ENCODE measurements around the gene WWP2.
"Not testable (repeated sequence)": the region's sequence is repeated elsewhere in the genome, so short reads cannot be mapped to it uniquely, and the experiment has no call there.

Gene WWP2

DNA sequence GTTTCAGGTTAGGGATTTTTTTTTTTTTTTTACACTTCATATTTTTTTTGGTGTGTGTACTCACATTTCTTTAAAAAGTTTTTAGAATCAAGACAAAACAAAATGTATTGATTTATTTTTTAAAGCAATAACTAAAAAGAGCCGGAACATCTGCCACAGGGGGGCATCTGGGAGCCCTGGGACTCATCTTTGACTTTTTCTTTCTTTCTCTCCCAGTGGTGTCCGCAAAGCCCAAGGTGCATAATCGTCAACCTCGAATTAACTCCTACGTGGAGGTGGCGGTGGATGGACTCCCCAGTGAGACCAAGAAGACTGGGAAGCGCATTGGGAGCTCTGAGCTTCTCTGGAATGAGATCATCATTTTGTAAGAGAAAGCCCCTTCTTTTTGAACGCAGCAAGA is 36.3 kb downstream of the WWP2 start:
- DNase-seq, result no peak

DNA sequence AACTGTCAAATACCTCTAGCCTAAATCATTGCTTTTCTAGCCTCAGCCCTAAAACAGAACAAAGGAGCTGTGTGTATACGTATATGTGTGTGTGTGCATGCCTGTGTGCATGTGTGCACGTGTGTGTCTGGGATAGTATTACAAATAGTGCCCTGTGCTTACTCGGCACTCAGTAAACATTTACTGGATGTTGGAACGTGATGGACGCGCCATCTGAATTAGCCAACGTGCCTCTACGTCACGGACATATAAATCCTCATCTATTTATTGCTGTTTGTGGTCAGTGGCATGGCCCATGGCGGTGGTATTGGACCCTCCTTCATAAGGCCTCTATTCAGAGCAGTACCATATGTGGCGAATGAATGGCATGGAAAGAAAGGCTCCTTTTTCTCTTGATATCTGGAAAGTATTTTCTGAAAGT is 37.5 kb downstream of the WWP2 start:
- no peak for DNase-seq

DNA sequence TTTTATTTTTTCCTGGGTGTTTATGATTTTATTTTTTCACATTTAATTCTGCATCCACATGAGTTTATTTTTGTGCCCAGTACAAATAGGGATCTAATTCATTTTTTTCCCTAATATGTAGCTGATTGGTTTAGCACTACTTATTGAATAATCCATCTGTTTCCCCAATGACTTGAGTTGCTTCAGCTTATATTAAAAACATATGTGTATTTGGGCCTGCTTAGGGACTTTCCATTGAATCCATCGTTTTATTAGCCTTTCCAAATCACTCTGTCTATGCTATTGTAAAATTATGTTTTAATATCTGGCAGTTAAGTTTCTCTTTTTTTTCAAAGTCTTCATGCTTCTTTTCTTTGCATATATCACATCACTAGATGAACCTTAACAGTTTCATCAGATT is 42.2 kb downstream of the WWP2 start:
- no peak for DNase-seq

DNA sequence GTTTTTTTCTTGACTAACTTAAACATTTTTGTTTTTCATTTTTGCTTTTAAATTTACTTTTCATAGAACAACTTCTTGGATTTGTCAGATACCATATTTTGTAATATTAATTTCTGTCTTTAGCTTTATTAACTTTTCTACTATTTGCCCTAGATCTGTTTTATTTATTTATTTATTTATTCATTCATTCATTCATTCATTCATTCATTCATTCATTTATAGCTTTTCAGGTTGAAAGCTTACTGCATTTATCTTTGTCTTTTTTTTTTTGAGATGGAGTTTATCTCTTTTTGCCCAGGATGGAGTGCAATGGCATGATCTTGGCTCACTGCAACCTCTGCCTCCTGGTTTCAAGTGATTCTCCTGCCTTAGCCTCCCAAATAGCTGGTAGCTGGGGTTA is 44.6 kb downstream of the WWP2 start:
- not testable (repeated sequence) for DNase-seq

DNA sequence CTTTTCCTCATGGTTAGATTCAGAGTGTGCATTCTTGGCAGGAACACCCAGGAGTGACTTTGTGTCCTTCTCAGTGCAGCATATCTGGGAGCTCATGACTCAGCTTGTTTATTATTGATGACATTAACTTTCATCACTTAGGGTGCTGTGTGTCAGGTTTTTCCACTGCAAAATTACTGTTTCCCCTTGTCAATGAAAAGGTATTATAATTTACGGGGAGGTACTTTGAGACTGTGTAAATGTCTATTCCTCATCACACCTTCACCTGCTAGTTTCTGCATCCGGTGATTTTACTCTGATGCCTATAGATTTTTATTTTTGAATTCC is 50.5 kb downstream of the WWP2 start:
- no peak for DNase-seq

DNA sequence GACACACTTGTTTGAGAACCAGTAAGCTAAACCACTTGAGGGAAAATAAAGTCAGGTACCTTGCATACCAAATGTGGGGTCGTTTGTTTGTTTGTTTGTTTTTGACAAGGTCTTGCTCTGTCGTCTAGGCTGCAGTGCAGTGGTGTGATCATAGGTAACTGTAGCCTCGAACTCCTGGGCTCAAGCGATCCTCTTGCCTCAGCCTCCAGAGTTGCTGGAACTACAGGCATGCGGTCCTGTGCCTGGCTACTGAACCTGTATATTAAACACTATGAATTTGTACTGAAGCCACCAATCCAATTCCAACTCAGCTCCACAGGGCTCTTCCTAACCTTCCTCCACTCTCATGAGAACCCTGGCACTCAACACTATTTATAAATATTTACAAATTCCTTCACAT is 51.9 kb downstream of the WWP2 start:
- no peak for DNase-seq

DNA sequence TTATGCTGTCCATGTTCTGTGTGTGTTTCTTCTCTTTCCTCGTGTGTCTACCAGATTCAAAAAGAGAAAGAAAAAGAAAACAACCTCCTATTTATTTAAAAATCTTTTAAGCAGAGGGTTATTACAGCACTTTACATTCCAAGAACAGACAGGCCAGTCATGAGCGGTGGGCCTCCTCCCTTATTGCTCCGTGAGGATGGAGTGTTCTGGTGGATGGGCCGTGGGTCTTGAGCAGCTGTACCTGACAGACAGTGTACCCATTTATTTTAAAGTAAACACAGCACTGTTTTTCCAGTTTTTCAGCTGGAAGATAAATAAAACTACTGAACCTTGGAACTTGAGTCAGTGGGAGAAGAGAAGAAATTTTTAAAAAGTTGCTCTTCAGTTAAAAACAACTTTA is 52.4 kb downstream of the WWP2 start:
- no peak for DNase-seq

DNA sequence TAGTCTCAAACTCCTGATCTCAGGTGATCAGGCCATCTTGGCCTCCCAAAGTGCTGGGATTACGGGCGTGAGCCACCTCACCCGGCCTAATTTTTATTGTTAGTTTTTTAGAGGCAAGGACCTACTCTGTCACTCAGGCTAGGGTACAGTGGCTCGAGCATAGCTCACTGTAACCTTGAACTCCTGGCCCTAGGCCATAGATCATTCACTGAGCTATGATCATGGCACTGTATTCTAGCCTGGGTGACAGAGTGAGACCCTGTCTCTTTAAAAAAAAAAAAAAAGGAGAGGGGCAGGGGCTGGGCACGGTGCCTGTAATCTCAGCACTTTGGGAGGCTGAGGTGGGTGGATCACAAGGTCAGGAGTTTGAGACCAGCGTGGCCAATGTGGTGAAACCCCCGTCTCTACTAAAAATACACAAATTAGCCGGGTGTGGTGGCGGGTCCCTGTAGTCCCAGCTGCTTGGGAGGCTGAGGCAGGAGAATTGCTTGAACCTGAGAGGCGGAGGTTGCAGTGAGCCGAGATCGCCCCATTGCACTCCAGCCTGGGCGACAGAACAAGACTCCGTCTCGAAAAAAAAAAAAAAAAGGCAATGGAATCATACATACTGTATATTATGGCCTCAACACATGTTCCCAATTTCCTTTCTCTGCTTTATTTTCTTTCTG is 53.2 kb downstream of the WWP2 start:
- DNase-seq, result not testable (repeated sequence)

DNA sequence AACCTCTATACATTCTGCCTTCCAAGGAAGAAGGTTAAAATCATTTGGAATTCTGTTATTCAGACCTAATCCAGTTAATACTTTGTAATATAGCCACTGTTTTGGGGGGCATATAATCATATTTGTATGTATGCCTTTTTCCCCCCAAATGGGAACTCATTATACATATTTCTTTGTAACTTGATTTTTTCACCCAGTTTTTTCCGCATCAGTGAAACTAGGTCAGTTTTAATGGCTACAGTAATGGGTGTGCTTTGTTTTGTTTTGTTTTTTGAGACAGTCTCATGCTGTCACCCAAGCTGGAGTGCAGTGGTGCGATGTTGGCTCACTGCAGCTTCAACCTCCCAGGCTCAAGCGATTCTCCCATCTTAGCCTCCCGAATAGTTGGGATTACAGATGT is 54.9 kb downstream of the WWP2 start:
- no peak for DNase-seq

DNA sequence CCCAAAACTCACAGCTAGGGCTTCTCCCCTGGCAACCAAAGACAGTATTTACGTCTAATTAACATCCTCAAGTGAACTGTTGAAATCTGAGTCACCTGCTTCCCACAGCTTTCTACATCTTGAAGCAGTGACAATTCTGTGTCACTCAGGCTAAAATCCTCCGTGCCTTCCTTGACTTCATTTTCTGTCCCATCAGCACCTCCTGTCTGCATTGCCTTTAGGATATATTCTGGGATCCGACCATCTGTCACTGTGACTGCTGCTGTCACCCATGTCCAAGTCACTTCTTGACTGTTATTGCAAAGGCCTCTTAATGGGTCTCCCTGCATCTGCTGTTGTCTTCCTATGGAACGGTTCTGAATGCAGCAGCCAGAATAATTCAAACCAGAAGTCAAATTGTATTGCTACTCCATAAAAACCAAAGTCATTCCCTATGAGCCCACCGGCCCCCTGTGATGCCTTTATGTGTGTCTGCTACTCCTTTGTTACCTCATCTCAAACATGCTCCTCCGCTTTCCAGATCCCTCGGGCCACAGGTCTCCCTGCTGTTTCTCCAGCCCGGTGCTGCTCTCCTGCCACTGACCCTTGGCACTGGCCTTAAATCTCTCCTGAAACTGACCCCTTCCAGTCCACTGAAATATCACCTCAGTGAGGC is 56.9 kb downstream of the WWP2 start:
- DNase-seq, result no peak

DNA sequence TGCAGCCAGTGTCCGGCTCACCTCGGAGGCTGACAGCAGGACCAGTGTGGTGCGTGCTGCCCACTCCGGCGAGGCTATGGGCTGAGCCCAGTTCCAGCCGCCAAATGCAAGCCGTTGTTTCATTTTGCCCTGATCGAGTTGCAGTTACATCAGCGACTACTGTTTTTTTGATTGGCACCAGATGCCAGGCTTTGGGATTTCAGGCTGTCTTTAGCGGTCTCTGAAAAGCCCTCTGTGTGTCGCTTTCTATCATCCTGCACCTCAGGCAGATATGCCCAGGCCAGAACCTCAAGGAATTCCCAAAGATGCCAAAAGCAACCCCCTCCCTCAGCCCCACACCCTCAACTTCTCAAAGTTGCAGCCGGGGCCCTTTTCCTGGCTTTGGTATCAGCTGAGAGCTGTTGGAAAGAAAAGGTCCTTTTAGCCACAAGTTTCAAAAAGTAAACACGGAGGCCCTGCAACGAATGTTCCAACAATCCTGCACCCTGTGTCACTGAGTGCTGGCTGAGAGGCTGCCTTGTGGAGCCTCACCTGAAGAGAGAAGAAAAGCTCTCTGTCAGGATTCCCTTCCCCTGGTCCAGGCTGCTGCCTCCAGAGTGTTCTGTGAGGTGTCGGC is 58.9 kb downstream of the WWP2 start:
- DNase-seq, result no peak

DNA sequence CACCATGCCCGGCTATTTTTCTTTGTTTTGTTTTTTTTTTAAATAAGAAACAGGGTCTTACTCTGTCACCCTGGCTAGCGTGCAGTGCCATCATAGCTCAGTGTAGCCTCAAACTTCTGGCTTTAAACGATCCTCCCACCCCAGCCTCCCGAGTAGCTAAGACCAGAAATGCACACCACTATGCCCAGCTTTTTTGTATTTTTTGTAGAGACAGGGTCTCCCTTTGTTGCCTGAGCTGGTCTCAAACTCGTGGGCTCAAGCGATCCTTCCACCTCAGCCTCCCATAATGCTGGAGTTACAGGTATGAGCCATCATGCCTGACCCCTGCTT is 59.7 kb downstream of the WWP2 start:
- DNase-seq, result no peak

DNA sequence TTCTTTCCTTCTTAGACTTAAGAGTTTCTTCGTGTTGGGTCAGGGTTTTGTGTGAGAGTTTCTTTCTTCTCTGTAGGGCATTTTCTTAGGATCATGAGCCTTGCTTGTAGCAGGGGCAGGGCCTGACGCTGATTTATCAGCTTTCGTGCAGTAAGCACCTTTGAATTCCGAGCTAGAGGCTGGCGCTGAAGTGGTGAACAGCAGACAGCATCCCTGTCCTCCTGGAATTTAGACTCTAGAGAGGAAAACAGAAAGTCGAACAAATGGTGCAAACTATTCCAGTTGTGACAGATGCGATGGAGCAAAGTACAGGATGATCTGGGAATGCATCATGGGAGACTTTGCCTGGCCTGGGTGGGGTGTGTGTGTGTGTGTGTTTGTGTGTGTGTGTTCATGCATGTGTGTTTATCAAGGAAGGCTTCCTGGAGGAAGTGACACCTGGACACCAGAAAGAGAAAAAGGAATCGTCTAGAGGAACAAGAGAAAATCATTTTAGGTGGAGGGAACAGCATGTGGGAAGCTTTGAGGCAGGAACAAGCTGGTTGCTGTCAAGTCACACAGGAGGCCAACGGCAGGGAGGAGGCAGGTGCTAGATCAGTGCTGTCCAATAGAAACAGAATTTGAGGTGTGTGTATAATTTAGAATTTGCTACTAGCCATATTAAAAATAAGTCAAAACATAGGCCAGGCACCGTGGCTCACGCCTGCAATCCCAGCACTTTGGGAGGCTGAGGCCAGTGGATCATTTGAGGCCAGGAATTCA is 60.2 kb downstream of the WWP2 start:
- no peak for DNase-seq

DNA sequence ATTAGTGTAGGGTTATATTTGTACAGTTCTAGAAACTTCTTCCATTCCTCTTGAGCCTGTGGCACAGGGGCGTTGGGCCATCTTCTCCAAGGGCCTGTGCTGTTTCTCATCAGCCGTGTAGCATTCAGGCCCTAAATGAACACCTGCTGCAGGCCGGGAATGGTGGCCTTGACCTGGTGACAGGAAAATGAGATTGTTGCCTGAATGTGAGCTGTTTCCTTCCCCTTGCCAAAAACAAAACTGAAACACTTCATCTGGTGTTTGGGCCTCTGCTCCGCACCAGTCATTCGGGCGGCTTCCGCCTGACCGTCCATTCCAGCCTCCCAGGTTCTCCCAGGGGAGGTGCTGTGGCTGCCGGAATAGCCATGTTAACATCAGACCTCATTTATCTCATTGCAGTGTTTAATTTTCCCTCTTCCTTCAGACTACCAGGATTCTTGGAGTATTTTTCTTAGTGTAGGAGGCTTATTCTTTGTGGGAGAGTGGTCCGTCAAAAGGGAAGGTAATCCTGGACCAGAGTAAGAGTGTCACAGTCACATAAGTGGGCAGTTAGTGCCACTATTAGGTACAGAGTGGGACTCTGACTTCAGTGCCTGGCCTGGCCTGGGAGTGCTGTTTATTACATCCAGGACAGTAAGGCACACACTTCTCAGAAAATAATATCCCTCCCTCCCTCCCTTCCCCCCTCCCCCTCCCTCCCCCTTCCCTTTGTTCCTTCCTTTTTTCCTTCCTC is 61.9 kb downstream of the WWP2 start:
- no peak for DNase-seq

DNA sequence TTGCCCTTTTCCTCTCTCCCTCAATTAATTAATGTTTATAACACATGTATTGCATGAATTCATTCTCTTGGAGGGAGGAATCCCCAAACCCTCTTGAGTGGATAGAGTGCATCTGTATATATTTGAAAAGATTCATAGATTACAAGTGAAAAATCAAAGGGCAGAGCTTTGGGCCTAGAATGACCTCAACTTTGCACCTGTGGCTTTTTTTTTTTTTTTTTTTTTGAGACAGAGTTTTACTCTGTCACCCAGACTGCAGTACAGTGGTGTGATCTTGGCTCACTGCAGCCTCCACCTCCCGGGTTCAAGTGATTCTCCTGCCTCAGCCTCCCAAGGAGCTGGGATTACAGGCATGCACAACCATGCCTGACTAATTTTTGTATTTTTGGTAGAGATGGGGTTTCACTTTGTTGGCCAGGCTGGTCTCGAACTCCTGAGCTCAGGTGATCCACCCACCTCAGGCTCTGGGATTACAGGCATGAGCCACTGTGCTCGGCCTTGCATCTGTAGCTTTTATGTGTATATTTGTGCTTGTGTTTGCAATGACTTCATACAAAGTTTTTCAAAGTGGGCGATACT is 62.5 kb downstream of the WWP2 start:
- DNase-seq, result not testable (repeated sequence)

DNA sequence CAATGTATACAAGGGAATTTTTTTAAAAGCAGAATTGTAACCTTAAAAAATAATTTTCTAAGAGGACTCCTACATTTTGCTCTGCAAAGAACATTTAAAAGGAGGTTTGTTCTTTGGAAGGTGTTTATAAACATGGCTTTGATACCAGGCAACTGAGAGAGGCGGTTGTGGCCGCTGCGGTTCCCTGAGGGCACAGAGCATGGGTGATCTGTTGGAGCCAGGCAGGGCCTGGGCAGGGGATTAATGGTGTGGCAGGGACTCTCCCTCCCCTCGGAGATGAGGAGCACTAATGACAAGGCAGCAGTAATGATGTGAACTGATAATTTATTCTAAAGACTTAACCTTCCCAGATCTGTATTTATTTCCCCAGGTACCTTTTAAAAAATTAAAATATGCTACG is 65.4 kb downstream of the WWP2 start:
- no peak for DNase-seq

DNA sequence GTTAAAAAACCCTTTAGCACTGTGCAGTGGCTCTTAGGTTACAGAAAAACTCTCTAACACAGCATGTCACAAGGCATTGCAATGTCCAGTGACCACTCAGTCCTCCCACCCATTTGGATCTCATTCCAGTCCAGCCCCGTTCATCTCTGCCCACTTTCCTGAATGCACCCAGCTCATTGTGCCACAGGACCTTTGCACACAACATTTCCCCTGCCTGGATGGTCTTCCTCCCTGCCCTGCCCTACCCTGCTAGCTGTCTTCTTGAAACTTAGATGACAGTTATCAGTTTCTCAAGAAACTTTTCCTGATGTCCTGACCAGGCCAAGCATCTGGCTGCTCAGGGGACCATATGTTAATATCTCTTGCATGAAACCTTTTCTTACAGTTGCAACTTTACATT is 67.2 kb downstream of the WWP2 start:
- no peak for DNase-seq

DNA sequence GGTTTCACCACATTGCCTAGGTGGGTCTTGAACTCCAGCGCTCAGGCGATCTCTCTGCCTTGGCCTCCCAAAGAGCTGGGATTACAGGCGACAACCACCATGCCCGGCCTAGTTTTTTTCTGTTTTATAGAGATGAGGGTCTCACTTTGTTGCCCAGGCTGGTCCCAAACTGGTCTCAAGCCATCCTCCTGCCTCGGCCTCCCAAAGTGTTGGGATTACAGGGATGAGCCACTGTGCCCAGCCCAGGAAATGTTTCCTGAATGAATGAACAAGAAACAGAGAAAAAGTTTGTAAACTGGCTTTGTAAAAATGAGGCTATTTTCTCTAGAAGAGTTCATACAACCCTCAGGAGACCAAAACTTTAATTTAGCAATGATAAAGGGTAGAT is 68.0 kb downstream of the WWP2 start:
- DNase-seq, result no peak

DNA sequence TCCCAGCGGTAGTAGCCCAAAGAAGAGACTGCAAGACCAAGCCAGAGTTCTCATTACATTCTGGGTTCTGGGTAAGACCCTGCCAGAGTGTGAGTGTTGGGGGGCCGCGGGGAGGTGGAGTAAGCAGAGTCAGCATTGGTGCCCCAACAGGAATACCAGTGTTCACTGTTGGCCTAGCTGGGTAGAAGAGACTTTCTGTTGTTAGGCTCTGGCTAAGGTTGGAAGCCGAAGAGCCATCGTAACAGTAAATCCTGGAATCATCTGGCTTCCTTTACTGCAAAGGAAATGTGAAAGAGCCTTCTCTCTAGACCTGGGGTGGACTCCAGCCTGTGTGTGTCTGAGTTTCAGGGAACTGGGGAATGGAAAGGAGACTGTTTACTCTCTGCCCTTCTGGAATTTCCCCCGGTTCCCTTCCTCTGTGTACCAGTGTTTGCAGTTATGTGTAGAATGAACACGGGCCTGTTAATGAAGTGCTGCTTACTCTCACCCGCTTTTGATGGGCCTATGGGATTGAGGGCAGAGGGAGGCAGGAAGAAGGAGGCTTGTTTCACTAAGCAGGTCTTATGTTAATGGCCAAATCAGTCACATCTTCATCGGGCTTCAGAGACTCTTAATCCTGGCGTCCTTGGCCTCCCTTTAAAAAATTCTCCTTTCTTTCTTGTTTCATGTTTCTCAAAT is 68.5 kb downstream of the WWP2 start:
- no peak for DNase-seq

DNA sequence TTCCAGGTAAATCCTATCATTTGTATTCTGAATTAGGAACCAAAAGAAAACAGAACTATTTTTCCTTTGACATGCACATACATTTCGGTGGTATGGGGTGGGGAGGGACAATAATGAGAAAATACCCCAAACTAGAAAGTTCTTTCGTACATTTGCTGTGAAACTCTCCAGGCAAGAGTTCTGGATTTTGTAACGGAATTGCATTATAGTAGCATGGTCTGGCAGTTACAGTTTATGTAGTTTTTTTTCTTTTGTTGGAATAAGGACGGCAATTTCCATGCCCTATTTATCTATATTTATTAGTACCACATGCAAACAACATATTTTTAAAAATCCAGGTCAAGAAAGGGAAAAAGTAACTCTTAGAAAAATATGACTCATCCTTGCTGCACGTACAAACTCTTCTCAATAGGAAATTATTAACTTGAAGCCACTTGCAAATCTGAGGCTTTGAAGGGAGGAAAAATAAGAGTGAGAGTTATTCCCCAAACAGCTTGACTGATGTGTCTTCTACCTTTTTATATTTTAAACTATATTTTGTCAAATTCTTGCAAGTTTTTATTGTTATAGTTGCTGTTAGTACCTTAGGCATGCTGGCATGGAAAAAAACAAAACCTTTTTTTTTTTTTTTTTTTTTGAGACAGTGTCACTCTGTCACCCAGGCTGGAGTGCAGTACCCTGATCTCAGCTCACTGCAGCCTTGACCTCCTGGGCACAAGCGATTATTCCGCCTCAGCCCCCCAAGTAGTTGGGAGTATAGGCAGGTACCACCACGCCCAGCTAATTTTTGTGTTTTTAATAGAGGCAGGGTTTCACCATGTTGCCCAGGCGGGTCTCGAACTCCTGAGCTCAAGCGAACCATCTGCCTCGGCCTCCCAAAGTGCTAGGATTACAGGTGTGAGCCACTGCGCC is 69.3 kb downstream of the WWP2 start:
- DNase-seq, result no peak
